Measurements from ENCODE around the gene ZFP36L2.

GRCh38 chr2:43206602-43207001, 19.8 kb downstream of the ZFP36L2 start:
- TF ChIP-seq, protein P1, sequence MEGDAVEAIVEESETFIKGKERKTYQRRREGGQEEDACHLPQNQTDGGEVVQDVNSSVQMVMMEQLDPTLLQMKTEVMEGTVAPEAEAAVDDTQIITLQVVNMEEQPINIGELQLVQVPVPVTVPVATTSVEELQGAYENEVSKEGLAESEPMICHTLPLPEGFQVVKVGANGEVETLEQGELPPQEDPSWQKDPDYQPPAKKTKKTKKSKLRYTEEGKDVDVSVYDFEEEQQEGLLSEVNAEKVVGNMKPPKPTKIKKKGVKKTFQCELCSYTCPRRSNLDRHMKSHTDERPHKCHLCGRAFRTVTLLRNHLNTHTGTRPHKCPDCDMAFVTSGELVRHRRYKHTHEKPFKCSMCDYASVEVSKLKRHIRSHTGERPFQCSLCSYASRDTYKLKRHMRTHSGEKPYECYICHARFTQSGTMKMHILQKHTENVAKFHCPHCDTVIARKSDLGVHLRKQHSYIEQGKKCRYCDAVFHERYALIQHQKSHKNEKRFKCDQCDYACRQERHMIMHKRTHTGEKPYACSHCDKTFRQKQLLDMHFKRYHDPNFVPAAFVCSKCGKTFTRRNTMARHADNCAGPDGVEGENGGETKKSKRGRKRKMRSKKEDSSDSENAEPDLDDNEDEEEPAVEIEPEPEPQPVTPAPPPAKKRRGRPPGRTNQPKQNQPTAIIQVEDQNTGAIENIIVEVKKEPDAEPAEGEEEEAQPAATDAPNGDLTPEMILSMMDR (IDR thresholded peaks at IDR 0.05), result no peak
- TF ChIP-seq POLR2AphosphoS5 (IDR thresholded peaks at IDR 0.05), result no peak

Measured in gastroesophageal sphincter (tissue), 3 donors.